DOHH2 (cell line): Measurements from ENCODE around the gene PUM2.
"Not testable (repeated sequence)": the region's sequence is repeated elsewhere in the genome, so short reads cannot be mapped to it uniquely, and the experiment has no call there.

Experiments used
- H3F3A ChIP-seq: fragments of 200-600 bp; sonication (generic), shearing (Covaris generic); 2 replicates; pipeline ENCODE4 v1.6.0; 2016; ENCODE audit warnings: antibody characterized with exemption, mild to moderate bottlenecking; ENCODE audit not compliant: control insufficient read depth, insufficient read depth
- H3K27ac ChIP-seq: fragments of 200-600 bp; sonication (generic); 2 replicates; pipeline ENCODE4 v1.5.1; 2014; ENCODE audit warnings: low read depth, mild to moderate bottlenecking, low read length, moderate library complexity
- H3K27me3 ChIP-seq: fragments of 200-600 bp; sonication (generic); 2 replicates; pipeline ENCODE4 v1.6.1; 2014; ENCODE audit warnings: mild to moderate bottlenecking, low read length, mixed read lengths; ENCODE audit not compliant: control insufficient read depth
- H3K36me3 ChIP-seq: fragments of 200-600 bp; sonication (generic); 2 replicates; pipeline ENCODE4 v1.6.1; 2014; ENCODE audit warnings: mild to moderate bottlenecking, low read length, moderate library complexity, mixed read lengths; ENCODE audit not compliant: control insufficient read depth
- H3K4me1 ChIP-seq: fragments of 200-600 bp; sonication (generic); 2 replicates; pipeline ENCODE4 v1.6.1; 2014; ENCODE audit warnings: mild to moderate bottlenecking, low read length, mixed read lengths; ENCODE audit not compliant: control insufficient read depth
- H3K4me2 ChIP-seq: fragments of 200-600 bp; sonication (generic); 2 replicates; pipeline ENCODE4 v1.6.0; 2014; ENCODE audit warnings: mild to moderate bottlenecking, low read length, moderate library complexity
- H3K4me3 ChIP-seq: fragments of 200-600 bp; sonication (generic); 2 replicates; pipeline ENCODE4 v1.5.1; 2014; ENCODE audit warnings: mild to moderate bottlenecking, low read length, mixed read lengths
- H3K79me2 ChIP-seq: fragments of 200-600 bp; sonication (generic); 2 replicates; pipeline ENCODE4 v1.6.1; 2014; ENCODE audit warnings: mild to moderate bottlenecking, low read length, mixed read lengths; ENCODE audit not compliant: control insufficient read depth
- H3K9me2 ChIP-seq: fragments of 200-600 bp; sonication (generic); replicated peaks from 2 replicates; pipeline ENCODE4 v1.6.1; 2014; ENCODE audit warnings: mild to moderate bottlenecking, low read length, mixed read lengths; ENCODE audit not compliant: control insufficient read depth
- H3K9me3 ChIP-seq: fragments of 200-600 bp; sonication (generic); 2 replicates; pipeline ENCODE4 v1.6.1; 2014; ENCODE audit warnings: antibody characterized with exemption, low read length, mixed read lengths; ENCODE audit not compliant: control insufficient read depth, insufficient read depth
- H4K20me1 ChIP-seq: fragments of 200-600 bp; sonication (generic); 2 replicates; pipeline ENCODE4 v1.6.0; 2014; ENCODE audit warnings: low read depth, mild to moderate bottlenecking, antibody characterized with exemption, low read length, moderate library complexity; ENCODE audit not compliant: control insufficient read depth, insufficient read depth
- EZH2phosphoT487 ChIP-seq: fragments of 200-600 bp; sonication (generic); IDR thresholded peaks from 2 replicates; pipeline ENCODE4 v1.6.1; 2017; ENCODE audit warnings: borderline replicate concordance, mild to moderate bottlenecking, antibody characterized with exemption, low read length, moderate library complexity, mixed read lengths
- TF ChIP-seq, protein P1 (sequence below): fragments of 200-600 bp; sonication (generic); IDR thresholded peaks from one replicate; pipeline ENCODE4 v1.5.1; 2014; ENCODE audit warnings: antibody characterized with exemption, mild to moderate bottlenecking, low read depth, low read length; ENCODE audit not compliant: poor library complexity, severe bottlenecking

The PUM2 gene

DNA sequence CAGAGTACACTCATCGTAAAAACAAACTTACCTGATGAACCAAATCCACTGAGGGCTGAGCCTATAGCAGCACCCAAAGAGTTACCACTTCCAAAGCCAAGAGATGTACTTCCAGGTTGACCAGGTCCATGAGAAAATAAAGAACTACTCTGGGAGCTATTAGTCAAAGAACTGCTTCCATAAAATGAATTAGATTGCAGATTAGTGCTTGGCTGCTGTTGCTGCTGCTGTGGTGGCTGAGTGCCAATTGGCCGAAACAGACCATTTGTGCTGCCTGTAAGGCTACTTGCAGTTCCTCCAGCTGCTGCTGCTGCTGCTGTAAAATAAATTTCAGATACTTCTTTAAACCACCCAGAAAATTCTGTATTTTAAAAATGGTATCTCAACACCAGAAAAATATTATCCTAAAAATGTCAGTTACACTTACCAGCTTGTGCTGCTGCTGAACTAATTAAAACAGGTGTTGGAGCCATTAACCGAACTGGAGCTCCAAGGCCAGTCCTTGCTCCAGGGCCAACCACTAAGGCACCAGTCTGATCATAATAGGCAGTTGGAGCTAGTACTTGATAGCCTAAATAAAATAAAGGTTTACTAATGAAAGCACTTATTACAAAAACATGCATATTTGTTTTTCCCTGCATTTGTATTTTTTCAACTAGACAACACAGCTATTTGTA is 67.6 kb downstream of the PUM2 start:
- no peak overlapping the region for H3K4me2 ChIP-seq
- TF ChIP-seq, protein P1, sequence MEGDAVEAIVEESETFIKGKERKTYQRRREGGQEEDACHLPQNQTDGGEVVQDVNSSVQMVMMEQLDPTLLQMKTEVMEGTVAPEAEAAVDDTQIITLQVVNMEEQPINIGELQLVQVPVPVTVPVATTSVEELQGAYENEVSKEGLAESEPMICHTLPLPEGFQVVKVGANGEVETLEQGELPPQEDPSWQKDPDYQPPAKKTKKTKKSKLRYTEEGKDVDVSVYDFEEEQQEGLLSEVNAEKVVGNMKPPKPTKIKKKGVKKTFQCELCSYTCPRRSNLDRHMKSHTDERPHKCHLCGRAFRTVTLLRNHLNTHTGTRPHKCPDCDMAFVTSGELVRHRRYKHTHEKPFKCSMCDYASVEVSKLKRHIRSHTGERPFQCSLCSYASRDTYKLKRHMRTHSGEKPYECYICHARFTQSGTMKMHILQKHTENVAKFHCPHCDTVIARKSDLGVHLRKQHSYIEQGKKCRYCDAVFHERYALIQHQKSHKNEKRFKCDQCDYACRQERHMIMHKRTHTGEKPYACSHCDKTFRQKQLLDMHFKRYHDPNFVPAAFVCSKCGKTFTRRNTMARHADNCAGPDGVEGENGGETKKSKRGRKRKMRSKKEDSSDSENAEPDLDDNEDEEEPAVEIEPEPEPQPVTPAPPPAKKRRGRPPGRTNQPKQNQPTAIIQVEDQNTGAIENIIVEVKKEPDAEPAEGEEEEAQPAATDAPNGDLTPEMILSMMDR, result no peak
- no peak for TF ChIP-seq EZH2phosphoT487

DNA sequence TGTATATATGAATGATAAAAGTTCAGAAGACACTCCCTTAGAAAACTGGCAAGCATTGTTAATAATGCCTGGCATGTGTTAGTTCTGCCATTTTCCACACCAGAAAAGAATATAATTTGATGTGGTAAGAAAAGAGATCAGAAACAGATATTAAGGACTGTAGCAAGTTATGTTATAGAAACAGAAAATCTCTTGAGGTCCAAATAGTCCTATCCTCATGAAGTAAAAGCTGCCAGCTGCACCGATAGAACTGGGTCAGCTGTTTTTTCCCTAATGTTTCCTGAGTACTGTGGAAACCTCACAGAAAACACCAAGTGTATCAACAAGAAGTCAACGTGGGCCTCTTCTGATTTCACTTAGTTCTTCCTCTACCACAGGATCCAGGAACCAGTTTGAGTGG is 68.8 kb downstream of the PUM2 start:
- H3K36me3 ChIP-seq, result peaks cover 99% of the 10 kb centered on the region
- no peaks in the 10 kb centered on the region for H3K9me2 ChIP-seq
- peaks cover 32% of the 10 kb centered on the region for H3K79me2 ChIP-seq
- peaks cover 7% of the 10 kb centered on the region for H3F3A ChIP-seq
- no peaks in the 10 kb centered on the region for H3K4me1 ChIP-seq
- H3K4me2 ChIP-seq, result no peak overlapping the region
- peaks cover 4% of the 10 kb centered on the region; the same call in 1 of the 2 replicates for H4K20me1 ChIP-seq
- H3K4me3 ChIP-seq, result no peak overlapping the region
- no peaks in the 10 kb centered on the region for H3K9me3 ChIP-seq
- H3K27me3 ChIP-seq, result no peaks in the 10 kb centered on the region
- no peak for TF ChIP-seq EZH2phosphoT487
- TF ChIP-seq, protein P1, result no peak
- no peak overlapping the region for H3K27ac ChIP-seq

More for the DNA sequence above, 67.6 kb downstream of the PUM2 start:
- Histone ChIP-seq H3K9me2 (no peaks in the 10 kb centered on the region), H3K27me3 (no peaks in the 10 kb centered on the region), H3K4me1 (no peaks in the 10 kb centered on the region), H4K20me1 (peaks cover 8% of the 10 kb centered on the region; the same call in 1 of the 2 replicates), H3K4me3 (no peak overlapping the region), H3F3A (peaks cover 7% of the 10 kb centered on the region), H3K27ac (no peak overlapping the region), H3K79me2 (peaks cover 39% of the 10 kb centered on the region), H3K9me3 (no peaks in the 10 kb centered on the region), H3K36me3 (peaks cover 100% of the 10 kb centered on the region)

DNA sequence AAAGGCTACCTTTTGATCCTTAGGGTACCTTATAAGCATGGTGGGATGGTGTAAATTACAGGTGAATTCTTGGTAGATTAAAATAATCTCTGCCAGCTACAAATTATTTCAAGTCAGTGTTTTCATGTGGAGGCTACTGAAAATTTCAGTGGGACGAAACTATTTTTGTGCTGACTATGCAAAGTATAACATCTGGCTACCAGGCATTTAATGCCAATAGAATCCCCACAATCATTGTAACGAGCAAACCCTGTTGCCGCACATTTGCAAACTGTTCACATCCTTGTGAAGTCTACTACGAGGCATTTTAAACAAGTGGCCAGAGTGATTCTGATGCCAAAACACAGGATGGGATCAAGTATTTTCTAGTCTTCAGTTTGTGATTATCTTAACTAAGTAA is 77.6 kb downstream of the PUM2 start:
- Histone ChIP-seq H3K36me3 (peaks cover 75% of the 10 kb centered on the region), H3K4me3 (no peak overlapping the region), H3F3A (peaks cover 9% of the 10 kb centered on the region), H3K9me2 (no peaks in the 10 kb centered on the region), H3K4me1 (no peaks in the 10 kb centered on the region), H3K4me2 (no peak overlapping the region), H3K27me3 (no peaks in the 10 kb centered on the region), H4K20me1 (peaks cover 8% of the 10 kb centered on the region; the same call in 1 of the 2 replicates), H3K27ac (no peak overlapping the region), H3K9me3 (no peaks in the 10 kb centered on the region), H3K79me2 (peaks cover 14% of the 10 kb centered on the region)
- TF ChIP-seq, protein P1, result no peak
- TF ChIP-seq EZH2phosphoT487, result no peak

DNA sequence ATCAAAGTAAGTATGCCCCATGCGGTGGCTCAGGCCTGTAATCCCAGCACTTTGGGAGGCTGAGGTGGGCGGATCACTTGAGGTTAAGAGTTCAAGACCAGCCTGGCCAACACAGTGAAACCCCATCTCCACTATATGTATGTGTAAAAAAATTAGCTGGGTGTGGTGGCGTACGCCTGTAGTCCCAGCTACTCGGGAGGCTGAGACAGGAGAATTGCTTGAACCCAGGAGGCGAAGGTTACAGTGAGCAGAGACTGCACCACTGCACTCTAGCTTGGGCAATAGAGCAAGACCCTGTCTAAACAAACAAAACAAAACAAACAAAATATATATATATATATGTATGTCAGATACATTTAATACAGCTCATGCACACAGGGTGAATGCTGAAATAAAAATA is 82.3 kb downstream of the PUM2 start:
- Histone ChIP-seq H3K36me3 (peaks cover 61% of the 10 kb centered on the region), H3K79me2 (peaks cover 16% of the 10 kb centered on the region)
- not testable (repeated sequence) for H3K9me3 ChIP-seq, H3K4me2 ChIP-seq, H3K27ac ChIP-seq, H3F3A ChIP-seq, H4K20me1 ChIP-seq, H3K9me2 ChIP-seq, H3K4me3 ChIP-seq, H3K27me3 ChIP-seq, H3K4me1 ChIP-seq
